H1 (cell line): ENCODE results near the gene FIS1. TPM values are rescaled to one million over a fixed set of nuclear protein-coding genes. Genes with fewer than 3 reads are reported as not detected.

ENCODE experiments used
- KDM5A ChIP-seq: fragments of 200-600 bp; IDR thresholded peaks from 2 replicates; pipeline ENCODE4 v1.7.1; 2012; ENCODE audit warnings: mild to moderate bottlenecking, low read length, inconsistent platforms, mixed read lengths
- polyA plus RNA-seq, 7 experiments: library from polyadenylated mRNA; depleted of rRNA in 3 of 7; stranded (reverse) in 5 of 7; unstranded in 2 of 7; fragments of >200 nt in 5 of 7; fragments of 200-250 nt in 2 of 7; gene quantifications; 1 replicate in 5 of 7; 2 replicates in 1 of 7; 4 replicates in 1 of 7; pipeline versions ENCODE4 v1.2.1 to v1.2.3, GENCODE V29; 2011 to 2013; ENCODE audit warnings: missing spikeins in 2 of 7, mixed read lengths in 2 of 7
- total RNA-seq: library from RNA; stranded (reverse); fragmentation: NEBNext Ultra II Directional; extraction: Animal tissue kit (Norgen Biotek cat#: 25700); gene quantifications from 2 replicates; pipeline ENCODE4 v1.2.1, GENCODE V29; 2021
- TF ChIP-seq, protein P1 (sequence below): IDR thresholded peaks from 2 replicates; pipeline ENCODE4 v1.6.1; 2012; ENCODE audit warnings: inconsistent platforms

Gene FIS1
- total and polyA plus RNA-seq, 2 of the 8 experiments (the other 6 are each of a cell fraction or from before 2014, with no cell fraction given): 128 to 195 TPM

DNA sequence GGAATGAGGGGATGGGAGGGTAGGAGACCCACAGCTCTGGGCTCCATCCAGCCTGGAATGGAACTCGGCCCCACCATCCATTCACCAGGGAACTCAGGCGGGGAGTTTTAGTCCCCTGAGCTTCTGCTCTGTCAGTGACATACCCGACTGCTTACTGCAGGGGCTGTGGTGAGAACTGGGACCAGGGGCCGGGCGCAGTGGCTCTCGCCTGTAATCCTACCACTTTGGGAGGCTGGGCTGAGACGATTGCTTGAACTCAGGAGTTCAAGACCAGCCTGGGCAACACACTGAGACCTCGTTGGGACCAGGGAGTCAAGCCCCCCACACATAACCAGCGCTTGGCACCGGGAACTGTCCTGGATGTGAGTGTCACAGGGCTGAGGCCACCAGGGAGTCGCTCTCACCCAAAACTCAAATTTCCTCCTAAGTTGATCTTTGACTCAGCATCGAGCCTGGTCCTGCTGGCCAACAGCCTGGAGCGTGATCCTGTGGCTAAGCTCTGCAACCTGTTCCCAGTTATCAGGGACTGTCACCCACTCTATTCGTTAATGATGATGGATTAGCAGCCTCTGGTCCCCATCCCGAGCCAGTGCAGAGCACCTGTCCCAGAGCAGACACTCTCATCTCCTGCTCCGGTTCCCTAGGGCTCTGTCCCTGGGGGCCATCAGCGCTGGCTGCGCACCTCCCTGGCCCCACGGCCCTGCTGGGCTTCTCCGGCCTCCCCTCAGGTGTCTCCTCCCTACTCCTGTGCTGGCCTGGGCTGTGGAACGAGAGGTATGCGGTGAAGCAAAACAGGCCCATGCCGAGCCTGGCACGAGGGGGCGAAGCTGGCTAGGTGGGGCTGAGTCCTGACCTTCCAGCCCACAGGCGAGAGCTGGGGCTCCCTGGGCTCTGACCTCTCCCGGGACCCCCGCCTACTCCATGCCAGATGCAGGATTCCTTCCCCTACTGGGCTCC is 6.4 kb downstream of the FIS1 start (continued):
- TF ChIP-seq, protein P1, sequence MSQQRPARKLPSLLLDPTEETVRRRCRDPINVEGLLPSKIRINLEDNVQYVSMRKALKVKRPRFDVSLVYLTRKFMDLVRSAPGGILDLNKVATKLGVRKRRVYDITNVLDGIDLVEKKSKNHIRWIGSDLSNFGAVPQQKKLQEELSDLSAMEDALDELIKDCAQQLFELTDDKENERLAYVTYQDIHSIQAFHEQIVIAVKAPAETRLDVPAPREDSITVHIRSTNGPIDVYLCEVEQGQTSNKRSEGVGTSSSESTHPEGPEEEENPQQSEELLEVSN: no peak
- no peak for TF ChIP-seq KDM5A
